ENCODE results near the gene MORC2. TPM values are rescaled to one million over a fixed set of nuclear protein-coding genes. Genes with fewer than 3 reads are reported as not detected.

The MORC2 gene
- total RNA-seq, 4 donors from 2014 or later = 23.5 to 39.6 (median 29.5) TPM

DNA sequence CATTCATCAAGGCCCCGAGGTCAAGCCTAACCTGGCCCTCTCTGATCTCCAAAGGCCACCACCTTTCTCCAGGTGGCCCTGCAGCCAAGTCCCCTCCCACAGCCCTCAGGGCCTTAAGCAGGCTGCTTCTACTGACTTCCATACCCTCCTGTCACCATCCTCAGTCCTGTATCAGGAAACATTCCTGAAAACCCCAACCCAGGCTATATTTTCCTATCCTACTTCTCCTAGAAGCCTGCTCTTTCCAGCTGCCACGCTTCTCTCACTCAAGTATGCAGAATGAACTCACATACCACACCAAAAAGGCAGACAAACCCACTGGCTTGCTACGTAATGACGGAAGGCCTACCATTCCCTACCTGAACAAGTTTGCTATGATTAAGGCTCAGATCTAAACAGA, 23.6 kb downstream of the MORC2 start:
- DNase-seq = no peak
- H3K4me1 ChIP-seq = peaks cover 0 to 7% (median 0%) of the 10 kb centered on the region in 4 donors
- H3K27me3 ChIP-seq = no peaks in the 10 kb centered on the region
- no peaks in the 10 kb centered on the region for H3K9me3 ChIP-seq
- H3K4me3 ChIP-seq = no peak overlapping the region
- H3K27ac ChIP-seq = no peak overlapping the region
- TF ChIP-seq, protein P1, sequence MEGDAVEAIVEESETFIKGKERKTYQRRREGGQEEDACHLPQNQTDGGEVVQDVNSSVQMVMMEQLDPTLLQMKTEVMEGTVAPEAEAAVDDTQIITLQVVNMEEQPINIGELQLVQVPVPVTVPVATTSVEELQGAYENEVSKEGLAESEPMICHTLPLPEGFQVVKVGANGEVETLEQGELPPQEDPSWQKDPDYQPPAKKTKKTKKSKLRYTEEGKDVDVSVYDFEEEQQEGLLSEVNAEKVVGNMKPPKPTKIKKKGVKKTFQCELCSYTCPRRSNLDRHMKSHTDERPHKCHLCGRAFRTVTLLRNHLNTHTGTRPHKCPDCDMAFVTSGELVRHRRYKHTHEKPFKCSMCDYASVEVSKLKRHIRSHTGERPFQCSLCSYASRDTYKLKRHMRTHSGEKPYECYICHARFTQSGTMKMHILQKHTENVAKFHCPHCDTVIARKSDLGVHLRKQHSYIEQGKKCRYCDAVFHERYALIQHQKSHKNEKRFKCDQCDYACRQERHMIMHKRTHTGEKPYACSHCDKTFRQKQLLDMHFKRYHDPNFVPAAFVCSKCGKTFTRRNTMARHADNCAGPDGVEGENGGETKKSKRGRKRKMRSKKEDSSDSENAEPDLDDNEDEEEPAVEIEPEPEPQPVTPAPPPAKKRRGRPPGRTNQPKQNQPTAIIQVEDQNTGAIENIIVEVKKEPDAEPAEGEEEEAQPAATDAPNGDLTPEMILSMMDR (IDR thresholded peaks at IDR 0.05) = no peak
- no peak for TF ChIP-seq POLR2A (IDR thresholded peaks at IDR 0.05)
- H3K36me3 ChIP-seq = peaks cover 0 to 84% (median 0%) of the 10 kb centered on the region in 3 donors

DNA sequence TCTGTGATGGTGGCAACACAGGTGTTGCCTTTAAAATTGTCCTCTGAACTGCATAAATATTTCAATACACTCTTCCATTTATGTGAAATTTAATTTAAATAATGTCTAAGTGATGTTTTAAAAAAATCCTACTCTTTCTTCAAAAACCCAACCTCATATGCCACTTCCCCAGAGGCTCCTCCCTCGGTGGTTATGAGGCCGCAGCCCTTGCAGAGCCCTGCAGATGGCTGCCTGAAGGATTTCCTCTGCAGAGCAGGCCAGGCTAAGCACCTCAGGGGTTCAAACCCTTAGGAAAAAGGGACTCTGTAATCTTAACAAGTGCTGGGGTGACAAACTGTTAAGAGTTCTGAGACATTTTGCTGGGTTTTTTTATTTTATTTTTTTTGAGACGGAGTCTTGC, 25.2 kb downstream of the MORC2 start:
- TF ChIP-seq, protein P1 (IDR thresholded peaks at IDR 0.05) = no peak
- no peak for TF ChIP-seq POLR2A (IDR thresholded peaks at IDR 0.05)
- DNase-seq = peak in 1 of 3 donors; percentile 21
- Histone ChIP-seq H3K9me3 (no peaks in the 10 kb centered on the region), H3K4me3 (no peak overlapping the region), H3K27me3 (no peaks in the 10 kb centered on the region), H3K4me1 (peaks cover 0 to 7% (median 0%) of the 10 kb centered on the region in 4 donors), H3K27ac (no peak overlapping the region), H3K36me3 (peaks cover 0 to 89% (median 0%) of the 10 kb centered on the region in 3 donors)

DNA sequence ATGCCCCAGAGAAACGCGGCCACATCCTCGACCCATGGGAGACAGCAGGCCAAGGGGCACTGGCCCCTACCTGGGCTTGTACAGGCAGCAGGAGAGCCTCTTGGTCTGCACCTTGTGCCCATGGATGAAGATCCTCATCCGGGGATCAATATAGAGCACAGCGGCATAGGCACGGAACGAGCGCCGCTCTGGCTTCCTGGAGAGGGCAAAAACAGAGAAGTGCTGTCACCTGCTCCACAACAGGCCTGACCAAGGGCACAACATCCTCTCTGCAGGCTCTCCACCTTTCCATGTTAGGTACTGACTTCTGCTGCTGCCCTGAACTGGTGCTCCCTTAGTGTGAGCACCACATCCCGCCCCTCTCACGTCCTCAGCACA, 27.2 kb downstream of the MORC2 start:
- no peak for TF ChIP-seq POLR2A (IDR thresholded peaks at IDR 0.05)
- TF ChIP-seq, protein P1 (IDR thresholded peaks at IDR 0.05) = no peak
- Histone ChIP-seq H3K36me3 (peaks cover 0 to 100% (median 0%) of the 10 kb centered on the region in 3 donors), H3K27ac (no peak overlapping the region), H3K27me3 (no peaks in the 10 kb centered on the region), H3K9me3 (no peaks in the 10 kb centered on the region), H3K4me3 (no peak overlapping the region), H3K4me1 (no peaks in the 10 kb centered on the region)
- no peak for DNase-seq

DNA sequence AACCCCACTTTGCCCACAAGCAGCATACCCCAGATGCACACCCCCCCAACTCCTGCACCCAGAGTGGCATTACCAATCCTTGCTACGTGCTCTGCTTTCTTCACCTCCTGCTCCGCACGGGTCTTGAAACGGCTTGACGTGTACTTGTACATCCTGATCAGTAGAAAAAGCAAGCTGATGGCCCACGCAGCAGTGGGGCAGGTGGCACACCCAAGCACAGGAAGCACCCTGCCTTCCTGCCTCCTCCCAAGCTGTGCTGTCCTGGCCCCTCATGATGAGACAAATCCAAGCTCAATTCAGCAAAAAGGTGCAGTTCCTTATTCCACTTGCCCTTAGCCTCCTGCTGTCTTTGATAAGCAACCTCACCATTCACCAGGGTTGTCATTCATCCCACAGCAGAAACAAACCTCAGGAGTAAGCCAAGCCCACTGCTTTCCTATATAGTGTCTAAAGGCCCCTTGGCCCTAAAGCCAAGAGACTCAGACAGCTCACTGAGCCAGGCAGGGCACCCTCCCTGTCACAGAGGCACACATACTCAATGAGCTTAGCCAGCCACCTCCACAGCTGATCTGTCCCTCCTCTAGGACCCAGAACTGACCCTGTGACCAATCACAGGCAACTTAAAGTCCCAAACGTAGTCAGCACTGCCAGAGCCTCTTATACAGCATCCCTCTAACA, 27.8 kb downstream of the MORC2 start:
- Histone ChIP-seq H3K36me3 (peaks cover 0 to 100% (median 0%) of the 10 kb centered on the region in 3 donors), H3K4me1 (no peaks in the 10 kb centered on the region), H3K27ac (no peak overlapping the region), H3K4me3 (no peak overlapping the region), H3K27me3 (no peaks in the 10 kb centered on the region), H3K9me3 (no peaks in the 10 kb centered on the region)
- DNase-seq = peak in 1 of 3 donors; percentile 34
- no peak for TF ChIP-seq POLR2A (IDR thresholded peaks at IDR 0.05)
- TF ChIP-seq, protein P1 (IDR thresholded peaks at IDR 0.05) = no peak

DNA sequence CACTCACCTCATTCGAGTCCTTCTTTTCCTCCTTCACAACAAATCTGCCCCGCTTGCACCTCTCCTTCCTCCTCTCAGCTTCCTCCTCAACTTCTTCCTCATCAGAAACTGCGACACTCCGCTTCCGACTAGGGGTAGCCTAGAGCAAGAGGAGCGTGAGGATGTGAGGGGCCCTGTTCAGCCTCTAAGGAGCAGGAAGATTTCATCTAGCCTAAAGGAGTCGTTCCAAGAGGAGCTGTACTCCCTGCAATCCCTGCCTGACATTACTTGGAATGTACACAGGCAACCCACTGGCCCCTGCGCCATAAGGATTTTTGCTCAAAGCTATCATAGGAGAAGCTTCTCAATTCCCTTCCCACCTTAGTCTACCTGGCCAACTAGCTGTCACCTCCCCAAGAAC, 34.5 kb downstream of the MORC2 start:
- H3K36me3 ChIP-seq = peaks cover 0 to 97% (median 0%) of the 10 kb centered on the region in 3 donors

More for the DNA sequence above, 34.5 kb downstream of the MORC2 start:
- Histone ChIP-seq H3K27me3 (no peaks in the 10 kb centered on the region), H3K4me3 (no peak overlapping the region), H3K9me3 (no peaks in the 10 kb centered on the region), H3K4me1 (no peaks in the 10 kb centered on the region), H3K27ac (no peak overlapping the region)
- no peak for TF ChIP-seq POLR2A (IDR thresholded peaks at IDR 0.05)
- TF ChIP-seq, protein P1 (IDR thresholded peaks at IDR 0.05) = no peak
- DNase-seq = no peak
